GM12878 (cell line): ENCODE data around the gene NAALADL2.

Experiments
- ASH2L ChIP-seq: fragments of 300-600, 200-600 bp; sonication (generic); IDR thresholded peaks from 2 replicates; pipeline ENCODE4 v1.6.1; 2017; ENCODE audit warnings: low read depth, mild to moderate bottlenecking, borderline replicate concordance
- BHLHE40 ChIP-seq, 2 experiments: fragments of 450-650 bp in 1 of 2; IDR thresholded peaks; 2 replicates each; pipeline ENCODE4 v1.6.1; 2011 to 2017; ENCODE audit warnings: low read depth in 2 of 2, borderline replicate concordance in 1 of 2, improper control_type of control experiment in 1 of 2, low read length in 1 of 2, mild to moderate bottlenecking in 1 of 2
- CTCF ChIP-seq, 3 experiments: IDR thresholded peaks in 2 of 3; conservative IDR thresholded peaks in 1 of 3; 2 replicates each; pipeline ENCODE4 v1.5.1; 2011; ENCODE audit warnings: low read depth in 3 of 3, low read length in 3 of 3, mild to moderate bottlenecking in 3 of 3, control low read depth in 2 of 3, moderate library complexity in 2 of 3, inconsistent platforms in 1 of 3, mixed read lengths in 1 of 3; ENCODE audit not compliant: control insufficient read depth in 2 of 3, insufficient read depth in 1 of 3; ENCODE audit errors: extremely low read depth in 1 of 3
- EZH2 ChIP-seq: IDR thresholded peaks from 2 replicates; pipeline ENCODE4 v1.6.1; 2012; ENCODE audit warnings: low read depth, mild to moderate bottlenecking, control low read depth, inconsistent platforms, low read length, borderline replicate concordance; ENCODE audit not compliant: control insufficient read depth
- JUND ChIP-seq: IDR thresholded peaks from 2 replicates; pipeline ENCODE4 v1.6.1; 2012; ENCODE audit warnings: low read depth, mild to moderate bottlenecking, low read length, improper control_type of control experiment, moderate library complexity
- KDM1A ChIP-seq: fragments of 200-600 bp; sonication (generic); IDR thresholded peaks from 2 replicates; pipeline ENCODE4 v1.6.1; 2016; ENCODE audit warnings: borderline replicate concordance
- POLR2AphosphoS5 ChIP-seq: IDR thresholded peaks from 2 replicates; pipeline ENCODE4 v1.6.1; 2011; ENCODE audit warnings: mild to moderate bottlenecking, low read length, inconsistent platforms
- SRF ChIP-seq, 2 experiments: IDR thresholded peaks; 2 replicates each; pipeline ENCODE4 v1.6.1; 2011; ENCODE audit warnings: low read depth in 2 of 2, low read length in 2 of 2, mild to moderate bottlenecking in 1 of 2, moderate library complexity in 1 of 2
- TAF1 ChIP-seq: IDR thresholded peaks from 2 replicates; pipeline ENCODE4 v1.6.1; 2011; ENCODE audit warnings: mild to moderate bottlenecking, low read depth, low read length, borderline replicate concordance
- ZBTB33 ChIP-seq: fragments of 450-650 bp; IDR thresholded peaks from 2 replicates; pipeline ENCODE4 v1.6.1; 2017; ENCODE audit warnings: mild to moderate bottlenecking
- ZSCAN29 ChIP-seq: fragments of 450-650 bp; IDR thresholded peaks from 2 replicates; pipeline ENCODE4 v1.6.1; 2017; ENCODE audit warnings: mild to moderate bottlenecking, moderate library complexity

GRCh38 chr3:175552929-175553328 lies 693.8 kb downstream of the NAALADL2 start:
- TF ChIP-seq BHLHE40 (IDR thresholded peaks at IDR 0.05; ENCODE audit: borderline replicate concordance in 1 of 2, low read depth in 2 of 2, low read length in 1 of 2) = no peak
- no peak for TF ChIP-seq CTCF (IDR thresholded peaks at IDR 0.05 in 2 of 3, conservative IDR thresholded peaks at IDR 0.05 in 1 of 3; ENCODE audit: control insufficient read depth in 2 of 3, extremely low read depth in 1 of 3, insufficient read depth in 1 of 3, low read depth in 3 of 3, low read length in 3 of 3)
- no peak for TF ChIP-seq EZH2
- no peak for TF ChIP-seq ZSCAN29
- TF ChIP-seq SRF (IDR thresholded peaks at IDR 0.05; ENCODE audit: low read depth in 2 of 2, low read length in 2 of 2) = no peak
- no peak for TF ChIP-seq ASH2L
- no peak for TF ChIP-seq ZBTB33
- no peak for TF ChIP-seq JUND
- TF ChIP-seq TAF1 = no peak
- no peak for TF ChIP-seq POLR2AphosphoS5
- TF ChIP-seq KDM1A = no peak
